Measurements from ENCODE around the gene DEK. TPM values are rescaled to one million over a fixed set of nuclear protein-coding genes. Genes with fewer than 3 reads are reported as not detected.
A peak's percentile ranks its signal among the peaks of the same experiment; 100 is the strongest.
"Not testable (repeated sequence)": the region's sequence is repeated elsewhere in the genome, so short reads cannot be mapped to it uniquely, and the experiment has no call there.

The DEK gene, protein sequence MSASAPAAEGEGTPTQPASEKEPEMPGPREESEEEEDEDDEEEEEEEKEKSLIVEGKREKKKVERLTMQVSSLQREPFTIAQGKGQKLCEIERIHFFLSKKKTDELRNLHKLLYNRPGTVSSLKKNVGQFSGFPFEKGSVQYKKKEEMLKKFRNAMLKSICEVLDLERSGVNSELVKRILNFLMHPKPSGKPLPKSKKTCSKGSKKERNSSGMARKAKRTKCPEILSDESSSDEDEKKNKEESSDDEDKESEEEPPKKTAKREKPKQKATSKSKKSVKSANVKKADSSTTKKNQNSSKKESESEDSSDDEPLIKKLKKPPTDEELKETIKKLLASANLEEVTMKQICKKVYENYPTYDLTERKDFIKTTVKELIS
- 129 and 142 TPM in 2 replicates for total RNA-seq (2014; rRNA removed; shearing (Covaris generic))

DNA sequence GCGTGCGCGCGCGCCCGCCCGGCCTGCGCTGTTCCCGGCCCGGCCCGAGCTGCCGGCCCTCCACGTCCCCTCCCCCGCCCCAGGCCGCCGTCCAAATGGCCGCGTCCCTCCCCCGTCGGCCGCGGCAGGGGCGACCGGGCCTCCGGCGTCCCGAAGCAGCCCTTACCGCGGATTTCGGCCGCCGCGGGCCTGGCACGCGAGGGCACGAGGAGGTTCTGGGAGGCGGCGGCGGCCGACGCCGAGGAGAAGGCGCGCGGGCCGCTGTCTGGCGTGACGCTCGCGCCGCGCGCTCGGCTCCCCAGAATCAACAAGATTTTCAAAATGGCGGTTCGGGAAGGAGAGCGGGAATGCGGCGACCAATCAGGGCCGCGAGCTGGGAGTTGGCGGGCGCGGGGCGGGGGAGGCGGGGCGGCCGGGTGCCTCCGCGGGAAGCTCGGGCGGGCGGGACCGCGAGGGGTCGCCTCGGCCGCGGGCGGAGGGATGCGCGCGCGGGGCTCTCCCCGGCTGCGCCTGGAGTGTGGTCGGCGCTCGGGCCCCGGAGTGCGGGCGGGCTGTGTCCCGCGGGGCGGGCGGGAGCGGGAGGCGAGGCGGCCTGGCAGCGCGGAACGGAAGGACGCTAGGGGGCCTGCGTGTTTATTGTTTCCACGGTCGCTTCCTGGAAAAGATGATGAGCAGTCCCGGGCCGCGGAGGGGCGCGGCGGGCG is at the start of gene DEK:
Gene DEK, minus strand, starts transcription at position 312 of the 704 bp plus-strand sequence. CDS start 543 bp downstream, outside the sequence.
- Histone ChIP-seq H3K9me3 (replicated peaks) (no peaks in the 10 kb centered on the region), H3K4me1 (peaks cover 11% of the 10 kb centered on the region), H3K4me3 (peak within 1 kb of the TSS; percentile 98), H3K36me3 (peaks cover 30% of the 10 kb centered on the region), H3K27ac (peak within 1 kb of the TSS; percentile 91), H3K27me3 (no peaks in the 10 kb centered on the region)
- peak; percentile 81 to 82 for DNase-seq

- Histone ChIP-seq H3K36me3 (no peaks in the 10 kb centered on the region), H3K27ac (no peak overlapping the region), H3K4me3 (no peak overlapping the region), H3K4me1 (no peaks in the 10 kb centered on the region), H3K27me3 (no peaks in the 10 kb centered on the region), H3K9me3 (replicated peaks) (peaks cover 3% of the 10 kb centered on the region; the same call in 1 of the 2 replicates)
- no peak for DNase-seq
Observed at GRCh38 chr6:18312368-18312767, 48.0 kb upstream of the DEK start.

- not testable (repeated sequence) for DNase-seq; H3K9me3 ChIP-seq (replicated peaks); H3K27ac ChIP-seq; H3K4me3 ChIP-seq; H3K4me1 ChIP-seq; H3K36me3 ChIP-seq; H3K27me3 ChIP-seq
Observed at GRCh38 chr6:18310010-18310409, 45.7 kb upstream of the DEK start.

- Histone ChIP-seq H3K27ac (no peak overlapping the region), H3K27me3 (no peaks in the 10 kb centered on the region), H3K9me3 (replicated peaks) (peaks cover 3% of the 10 kb centered on the region; the same call in 1 of the 2 replicates), H3K36me3 (no peaks in the 10 kb centered on the region), H3K4me1 (peaks cover 4% of the 10 kb centered on the region; the same call in 1 of the 2 replicates), H3K4me3 (no peak overlapping the region)
- no peak for DNase-seq
Observed at GRCh38 chr6:18309046-18309445, 44.7 kb upstream of the DEK start.

GRCh38 chr6:18308070-18308735 is 43.9 kb upstream of the DEK start:
- H3K27me3 ChIP-seq = no peaks in the 10 kb centered on the region
- peaks cover 4% of the 10 kb centered on the region; the same call in 1 of the 2 replicates for H3K4me1 ChIP-seq
- no peaks in the 10 kb centered on the region for H3K36me3 ChIP-seq
- H3K27ac ChIP-seq = peak overlapping the region; percentile 61
- H3K9me3 ChIP-seq (replicated peaks) = peaks cover 3% of the 10 kb centered on the region; the same call in 1 of the 2 replicates
- DNase-seq = peak in 1 of 2 experiments; percentile 9
- H3K4me3 ChIP-seq = no peak overlapping the region

DNA sequence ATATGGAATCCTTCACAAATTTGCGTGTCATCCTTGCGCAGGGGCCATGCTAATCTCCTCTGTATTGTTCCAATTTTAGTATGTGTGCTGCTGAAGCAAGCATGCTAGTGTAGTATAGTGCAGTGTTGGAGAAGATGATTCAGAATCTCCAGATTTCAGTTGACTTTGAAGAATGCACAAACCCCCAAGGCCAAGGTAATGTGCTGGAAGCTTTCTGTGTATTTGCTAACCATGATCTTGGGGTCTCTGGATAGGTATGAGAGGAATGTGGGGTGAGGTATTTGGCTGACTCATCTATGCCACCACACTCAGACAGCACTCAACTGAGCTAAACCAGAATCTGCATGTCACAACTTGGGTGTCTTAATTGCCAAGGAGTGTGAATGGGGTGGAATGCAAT is 42.6 kb upstream of the DEK start:
- Histone ChIP-seq H3K4me3 (no peak overlapping the region), H3K27ac (peak overlapping the region; percentile 61), H3K27me3 (no peaks in the 10 kb centered on the region), H3K9me3 (replicated peaks) (peaks cover 3% of the 10 kb centered on the region; the same call in 1 of the 2 replicates), H3K36me3 (no peaks in the 10 kb centered on the region), H3K4me1 (peaks cover 4% of the 10 kb centered on the region; the same call in 1 of the 2 replicates)
- peak in 1 of 2 experiments; percentile 32 for DNase-seq

DNA sequence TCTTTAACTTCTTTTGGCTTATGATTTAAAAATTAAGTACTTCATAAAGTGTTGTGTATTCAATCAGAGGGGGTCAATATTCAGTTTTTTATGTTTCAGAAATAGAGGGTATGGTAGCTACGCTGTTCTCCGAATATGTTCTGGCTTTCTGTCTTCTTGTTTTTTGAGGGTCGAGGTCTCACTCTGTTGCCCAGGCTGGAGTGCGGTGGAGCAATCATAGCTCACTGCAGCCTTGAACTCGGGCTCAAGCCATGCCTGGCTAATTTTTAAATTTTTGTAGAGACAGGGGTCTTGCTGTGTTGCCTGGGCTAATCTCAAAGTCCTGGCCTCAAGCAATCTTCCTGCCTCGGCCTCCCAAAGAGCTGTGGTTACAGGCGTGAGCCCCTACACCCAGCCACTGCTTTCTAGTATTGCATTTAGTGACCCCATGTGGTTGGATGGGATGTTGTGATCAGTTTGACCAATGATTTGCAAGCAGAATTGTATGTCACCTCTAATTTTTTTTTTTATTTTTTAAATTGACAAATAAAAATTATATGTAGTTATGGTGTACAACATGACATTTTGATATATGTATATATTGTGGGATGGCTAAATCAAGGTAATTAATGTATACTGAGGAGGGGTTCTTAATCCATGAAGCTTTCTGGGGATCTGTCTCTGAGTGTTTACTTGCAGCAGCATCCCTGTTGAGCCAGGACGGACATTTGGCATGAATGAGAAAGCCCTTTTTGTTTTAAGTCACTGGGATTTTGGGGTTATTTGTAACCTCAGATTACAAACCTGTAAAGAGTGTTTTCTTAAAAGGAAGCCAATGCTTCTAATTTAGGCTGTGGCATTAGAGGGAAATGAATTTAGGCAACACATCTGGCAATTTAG is 38.5 kb upstream of the DEK start:
- H3K27me3 ChIP-seq = no peaks in the 10 kb centered on the region
- H3K9me3 ChIP-seq (replicated peaks) = no peaks in the 10 kb centered on the region
- no peak for DNase-seq
- H3K4me3 ChIP-seq = no peak overlapping the region
- no peak overlapping the region for H3K27ac ChIP-seq
- H3K4me1 ChIP-seq = peaks cover 4% of the 10 kb centered on the region; the same call in 1 of the 2 replicates
- H3K36me3 ChIP-seq = no peaks in the 10 kb centered on the region

DNA sequence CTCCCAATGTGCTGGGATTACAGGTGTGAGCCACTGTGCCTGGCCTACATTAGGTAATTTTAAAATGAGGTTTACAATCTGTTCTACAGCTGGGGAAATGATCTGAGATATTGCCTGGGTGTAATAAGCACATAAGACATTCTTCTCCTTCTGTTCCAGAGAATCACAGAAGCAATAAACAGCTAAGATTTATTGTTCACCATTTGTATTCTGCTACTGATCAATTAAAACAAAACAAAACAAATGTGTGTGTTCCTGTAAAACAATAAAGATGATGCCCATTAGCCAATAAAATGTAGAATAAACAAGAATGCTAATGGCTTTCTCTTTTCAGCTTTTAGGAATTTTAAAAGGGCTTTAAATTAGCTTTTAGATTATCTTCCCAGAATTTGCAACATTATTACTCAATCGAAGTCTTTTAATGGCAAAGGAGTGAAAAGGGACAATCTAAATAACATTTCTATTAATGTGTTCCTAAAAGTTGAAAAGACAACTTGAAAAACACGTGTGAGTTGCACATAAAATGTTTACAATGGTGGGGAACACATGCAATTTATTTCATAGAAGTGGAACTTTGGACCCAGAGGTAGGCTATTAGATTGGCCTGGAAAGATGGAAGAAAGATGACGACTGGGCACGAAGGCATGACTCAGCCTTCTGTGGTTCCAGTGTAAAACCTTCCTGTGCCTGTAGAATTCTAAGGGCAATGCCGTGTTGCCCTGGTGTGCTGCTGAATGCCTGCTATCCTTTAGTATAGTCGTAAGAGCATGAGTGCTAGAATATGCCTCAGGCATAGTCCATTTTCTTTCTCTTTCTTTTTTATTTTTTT is 29.0 kb upstream of the DEK start:
- no peak overlapping the region for H3K27ac ChIP-seq
- no peak for DNase-seq
- no peaks in the 10 kb centered on the region for H3K27me3 ChIP-seq
- no peak overlapping the region for H3K4me3 ChIP-seq
- H3K36me3 ChIP-seq = no peaks in the 10 kb centered on the region
- H3K4me1 ChIP-seq = no peaks in the 10 kb centered on the region
- H3K9me3 ChIP-seq (replicated peaks) = no peaks in the 10 kb centered on the region

DNA sequence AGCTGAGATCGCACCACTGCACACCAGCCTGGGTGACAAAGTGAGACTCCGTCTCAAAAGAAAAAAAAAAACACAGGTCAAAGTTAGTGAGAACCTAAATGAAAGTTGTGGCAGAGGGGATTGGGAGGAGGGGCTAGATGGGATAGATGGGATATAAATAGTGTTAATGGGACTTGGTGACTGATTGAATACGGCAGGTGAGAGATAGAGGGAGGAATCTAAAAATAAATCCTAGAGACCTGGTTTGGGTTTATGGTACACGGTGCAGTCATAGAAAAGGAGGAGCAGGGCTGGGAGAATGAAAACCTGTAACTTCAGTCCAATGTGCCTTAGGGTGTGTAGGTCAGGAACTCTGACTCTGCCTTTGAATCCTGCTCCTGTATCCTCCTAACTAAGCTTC is 25.0 kb upstream of the DEK start:
- Histone ChIP-seq H3K27ac (no peak overlapping the region), H3K4me1 (no peaks in the 10 kb centered on the region), H3K27me3 (no peaks in the 10 kb centered on the region), H3K4me3 (no peak overlapping the region), H3K36me3 (no peaks in the 10 kb centered on the region), H3K9me3 (replicated peaks) (no peaks in the 10 kb centered on the region)
- no peak for DNase-seq

GRCh38 chr6:18284261-18284660 is 19.9 kb upstream of the DEK start:
- Histone ChIP-seq H3K27ac (no peak overlapping the region), H3K4me1 (0 out of 2 replicates have a peak, but pooled peaks cover 4% of the 10 kb centered on the region), H3K36me3 (no peaks in the 10 kb centered on the region), H3K9me3 (replicated peaks) (no peaks in the 10 kb centered on the region), H3K4me3 (no peak overlapping the region), H3K27me3 (no peaks in the 10 kb centered on the region)
- DNase-seq = no peak

GRCh38 chr6:18281564-18281963 is 17.2 kb upstream of the DEK start:
- no peak overlapping the region for H3K4me3 ChIP-seq
- 0 out of 2 replicates have a peak, but pooled peaks cover 4% of the 10 kb centered on the region for H3K4me1 ChIP-seq
- H3K27ac ChIP-seq = no peak overlapping the region
- H3K36me3 ChIP-seq = no peaks in the 10 kb centered on the region
- no peak for DNase-seq
- H3K27me3 ChIP-seq = no peaks in the 10 kb centered on the region
- no peaks in the 10 kb centered on the region for H3K9me3 ChIP-seq (replicated peaks)

DNA sequence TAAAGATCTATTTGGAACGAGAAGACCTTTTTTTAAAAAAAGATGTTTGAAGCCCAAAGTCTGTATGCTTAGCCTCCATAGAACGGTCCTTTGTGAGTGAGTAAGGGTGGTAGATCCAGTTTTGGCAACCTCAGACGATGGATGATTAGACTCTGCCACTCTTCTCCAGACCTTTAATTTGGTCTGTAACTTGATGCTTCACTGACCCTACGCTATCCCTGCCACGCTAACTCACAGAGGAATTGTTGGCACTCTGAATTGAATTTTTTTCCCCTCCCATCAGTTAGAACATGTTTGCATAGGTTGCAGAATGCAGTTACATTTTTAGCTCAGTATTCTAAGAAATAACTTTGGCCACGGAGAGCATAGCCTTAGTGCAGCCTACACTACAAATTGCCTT is 15.8 kb upstream of the DEK start:
- Histone ChIP-seq H3K4me3 (no peak overlapping the region), H3K36me3 (no peaks in the 10 kb centered on the region), H3K9me3 (replicated peaks) (no peaks in the 10 kb centered on the region), H3K27ac (no peak overlapping the region), H3K27me3 (no peaks in the 10 kb centered on the region), H3K4me1 (0 out of 2 replicates have a peak, but pooled peaks cover 4% of the 10 kb centered on the region)
- DNase-seq = peak in 1 of 2 experiments; percentile 33

DNA sequence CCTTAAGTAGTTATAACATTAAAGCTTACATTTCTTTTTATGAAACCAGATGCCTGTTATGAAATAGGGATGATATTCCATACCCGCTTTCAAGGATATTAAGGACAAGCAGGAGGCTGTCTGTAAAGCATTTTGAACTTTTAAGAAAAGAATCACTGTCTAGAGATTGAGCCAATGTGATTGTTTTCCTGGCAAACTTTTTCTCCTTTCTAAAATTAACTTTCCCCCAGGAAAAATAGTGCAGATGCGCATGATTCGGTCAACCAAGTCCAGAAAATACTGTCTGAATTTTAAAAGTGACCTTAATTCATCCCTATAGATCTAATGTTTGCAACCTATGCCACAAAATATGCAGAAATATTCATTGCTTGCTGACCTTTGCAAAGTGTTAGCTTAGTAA is 15.1 kb upstream of the DEK start:
- H3K9me3 ChIP-seq (replicated peaks) = no peaks in the 10 kb centered on the region
- H3K27ac ChIP-seq = no peak overlapping the region
- H3K36me3 ChIP-seq = no peaks in the 10 kb centered on the region
- DNase-seq = no peak
- H3K27me3 ChIP-seq = no peaks in the 10 kb centered on the region
- H3K4me1 ChIP-seq = 0 out of 2 replicates have a peak, but pooled peaks cover 4% of the 10 kb centered on the region
- H3K4me3 ChIP-seq = no peak overlapping the region

Data from SJCRH30 (cell line).